Measurements from ENCODE around the gene AKNA. TPM values are rescaled to one million over a fixed set of nuclear protein-coding genes. Genes with fewer than 3 reads are reported as not detected.

AKNA gene
- total RNA-seq, 2 donors from 2014 or later, result 7.3 to 11.9 TPM

DNA sequence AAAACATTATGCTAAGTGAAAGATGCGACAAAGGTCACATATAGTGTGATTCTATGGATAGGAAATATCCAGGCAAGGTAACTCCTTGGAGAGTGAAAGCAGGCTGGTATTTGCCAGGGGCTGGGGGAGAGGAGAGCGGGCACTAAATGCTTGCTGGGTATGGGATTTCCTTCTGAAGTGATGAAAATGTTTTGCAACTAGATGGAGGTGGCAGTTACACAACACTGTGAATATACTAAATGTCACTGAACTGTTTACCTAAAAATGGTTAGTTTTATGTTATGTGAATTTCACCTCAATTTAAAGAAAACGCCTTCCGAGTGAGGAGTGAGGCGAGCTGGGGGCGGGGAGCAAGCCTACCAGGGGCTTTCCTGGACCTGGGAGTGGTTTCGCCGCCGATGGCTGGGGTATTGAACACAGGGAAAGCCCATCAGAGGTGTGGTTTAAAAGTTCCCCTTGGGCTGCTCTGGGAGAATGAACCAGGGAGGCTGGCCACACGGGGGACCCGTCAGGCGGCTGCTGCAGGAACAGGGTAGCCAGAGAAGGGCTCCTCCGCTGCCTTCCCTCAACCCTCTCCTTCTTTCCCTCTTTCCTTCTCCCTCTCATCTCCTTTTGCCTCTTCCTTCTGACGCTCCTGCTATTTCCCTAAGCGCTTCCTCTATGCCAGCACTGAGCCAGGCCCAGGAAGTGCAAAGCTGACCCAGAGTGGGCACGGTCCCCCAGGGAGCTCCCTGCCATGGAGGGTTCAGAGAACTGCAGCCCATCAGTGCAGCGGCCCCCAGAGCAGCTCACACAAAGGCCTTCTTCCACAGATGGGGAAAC lies 4.9 kb downstream of the AKNA start:
- peaks cover 7% of the 10 kb centered on the region for H3K4me1 ChIP-seq
- DNase-seq (no peak), ATAC-seq (no peak)
- H3K36me3 ChIP-seq (replicated peaks in 1 of 2; ENCODE audit: insufficient read depth in 1 of 2, low read depth in 2 of 2), result no peaks in the 10 kb centered on the region
- 68 to 73% methylated on average over 15 to 17 of the region's 17 CpGs for WGBS, 2 donors
- no peak overlapping the region for H3K4me3 ChIP-seq
- TF ChIP-seq POLR2A (IDR thresholded peaks at IDR 0.05), result no peak
- TF ChIP-seq, protein P1, sequence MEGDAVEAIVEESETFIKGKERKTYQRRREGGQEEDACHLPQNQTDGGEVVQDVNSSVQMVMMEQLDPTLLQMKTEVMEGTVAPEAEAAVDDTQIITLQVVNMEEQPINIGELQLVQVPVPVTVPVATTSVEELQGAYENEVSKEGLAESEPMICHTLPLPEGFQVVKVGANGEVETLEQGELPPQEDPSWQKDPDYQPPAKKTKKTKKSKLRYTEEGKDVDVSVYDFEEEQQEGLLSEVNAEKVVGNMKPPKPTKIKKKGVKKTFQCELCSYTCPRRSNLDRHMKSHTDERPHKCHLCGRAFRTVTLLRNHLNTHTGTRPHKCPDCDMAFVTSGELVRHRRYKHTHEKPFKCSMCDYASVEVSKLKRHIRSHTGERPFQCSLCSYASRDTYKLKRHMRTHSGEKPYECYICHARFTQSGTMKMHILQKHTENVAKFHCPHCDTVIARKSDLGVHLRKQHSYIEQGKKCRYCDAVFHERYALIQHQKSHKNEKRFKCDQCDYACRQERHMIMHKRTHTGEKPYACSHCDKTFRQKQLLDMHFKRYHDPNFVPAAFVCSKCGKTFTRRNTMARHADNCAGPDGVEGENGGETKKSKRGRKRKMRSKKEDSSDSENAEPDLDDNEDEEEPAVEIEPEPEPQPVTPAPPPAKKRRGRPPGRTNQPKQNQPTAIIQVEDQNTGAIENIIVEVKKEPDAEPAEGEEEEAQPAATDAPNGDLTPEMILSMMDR (IDR thresholded peaks at IDR 0.05), result no peak
- intact Hi-C loops (cut with DNase I), result no loop called here
- H3K9me3 ChIP-seq, result no peaks in the 10 kb centered on the region
- H3K27me3 ChIP-seq, result no peaks in the 10 kb centered on the region
- H3K27ac ChIP-seq, result peak overlapping the region in 2 of 4 donors; percentile 18 to 36

DNA sequence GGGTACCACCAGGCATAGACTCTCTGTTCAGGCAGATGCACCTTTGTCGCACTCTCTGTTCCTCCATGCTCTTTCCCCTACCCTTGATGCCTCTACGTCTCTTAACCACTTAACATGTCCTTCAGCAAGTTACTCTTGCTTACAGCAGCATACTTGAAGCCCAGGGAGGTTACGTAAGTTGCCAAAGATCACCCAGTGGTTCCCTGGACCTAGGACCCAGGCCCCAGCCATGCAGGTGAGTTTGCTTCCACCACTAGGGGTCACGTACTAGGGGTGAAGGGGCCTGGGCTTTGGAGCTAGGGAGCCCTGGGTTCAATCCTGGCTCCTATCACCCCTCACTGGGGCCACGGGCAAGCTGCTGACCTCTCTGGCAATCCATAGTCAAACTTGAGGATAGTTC lies 8.9 kb downstream of the AKNA start:
- intact Hi-C loops (cut with DNase I), result no loop called here

DNA sequence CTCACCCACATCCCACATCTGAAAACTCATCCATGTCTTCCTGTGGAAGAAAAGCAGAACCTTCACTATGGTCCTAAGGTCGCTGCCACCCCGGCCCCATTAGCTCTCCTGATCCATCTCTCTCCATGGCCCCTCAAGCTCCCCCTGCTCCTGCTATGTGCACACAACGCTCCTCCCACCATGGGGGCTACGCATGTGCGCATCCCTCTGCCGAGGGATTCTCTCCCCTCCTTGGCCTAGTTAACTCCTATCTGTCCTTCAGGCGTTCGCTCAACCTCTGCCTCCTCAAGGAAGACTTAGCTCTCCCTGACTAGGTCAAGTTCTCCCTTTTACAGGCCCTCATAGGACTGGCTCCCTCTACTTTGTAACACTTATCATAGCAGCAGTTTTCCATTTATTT lies 9.8 kb downstream of the AKNA start:
- TF ChIP-seq, protein P1 (IDR thresholded peaks at IDR 0.05), result no peak
- no peak for TF ChIP-seq POLR2A (IDR thresholded peaks at IDR 0.05)
- H3K36me3 ChIP-seq (replicated peaks in 1 of 2; ENCODE audit: insufficient read depth in 1 of 2, low read depth in 2 of 2), result peaks cover 0 to 4% of the 10 kb centered on the region in 2 donors
- no peak for ATAC-seq
- H3K4me3 ChIP-seq, result no peak overlapping the region
- peak in 1 of 4 donors; percentile 2 for DNase-seq
- 89 to 95% methylated on average over 8 of the region's 8 CpGs for WGBS, 2 donors
- H3K4me1 ChIP-seq, result no peaks in the 10 kb centered on the region
- H3K27ac ChIP-seq, result no peak overlapping the region
- intact Hi-C loops (cut with DNase I), result no loop called here
- H3K27me3 ChIP-seq, result no peaks in the 10 kb centered on the region
- no peaks in the 10 kb centered on the region for H3K9me3 ChIP-seq

More for the DNA sequence above, 8.9 kb downstream of the AKNA start:
- 90 to 97% methylated on average over 3 to 5 of the region's 5 CpGs for WGBS, 2 donors
- H3K4me3 ChIP-seq, result no peak overlapping the region
- no peaks in the 10 kb centered on the region for H3K27me3 ChIP-seq
- TF ChIP-seq POLR2A (IDR thresholded peaks at IDR 0.05), result no peak
- TF ChIP-seq, protein P1 (IDR thresholded peaks at IDR 0.05), result no peak
- no peaks in the 10 kb centered on the region for H3K9me3 ChIP-seq
- peaks cover 0 to 4% of the 10 kb centered on the region in 2 donors for H3K36me3 ChIP-seq (replicated peaks in 1 of 2; ENCODE audit: insufficient read depth in 1 of 2, low read depth in 2 of 2)
- no peaks in the 10 kb centered on the region for H3K4me1 ChIP-seq
- DNase-seq, result peak in 1 of 4 donors; percentile 4
- H3K27ac ChIP-seq, result no peak overlapping the region
- ATAC-seq, result no peak

DNA sequence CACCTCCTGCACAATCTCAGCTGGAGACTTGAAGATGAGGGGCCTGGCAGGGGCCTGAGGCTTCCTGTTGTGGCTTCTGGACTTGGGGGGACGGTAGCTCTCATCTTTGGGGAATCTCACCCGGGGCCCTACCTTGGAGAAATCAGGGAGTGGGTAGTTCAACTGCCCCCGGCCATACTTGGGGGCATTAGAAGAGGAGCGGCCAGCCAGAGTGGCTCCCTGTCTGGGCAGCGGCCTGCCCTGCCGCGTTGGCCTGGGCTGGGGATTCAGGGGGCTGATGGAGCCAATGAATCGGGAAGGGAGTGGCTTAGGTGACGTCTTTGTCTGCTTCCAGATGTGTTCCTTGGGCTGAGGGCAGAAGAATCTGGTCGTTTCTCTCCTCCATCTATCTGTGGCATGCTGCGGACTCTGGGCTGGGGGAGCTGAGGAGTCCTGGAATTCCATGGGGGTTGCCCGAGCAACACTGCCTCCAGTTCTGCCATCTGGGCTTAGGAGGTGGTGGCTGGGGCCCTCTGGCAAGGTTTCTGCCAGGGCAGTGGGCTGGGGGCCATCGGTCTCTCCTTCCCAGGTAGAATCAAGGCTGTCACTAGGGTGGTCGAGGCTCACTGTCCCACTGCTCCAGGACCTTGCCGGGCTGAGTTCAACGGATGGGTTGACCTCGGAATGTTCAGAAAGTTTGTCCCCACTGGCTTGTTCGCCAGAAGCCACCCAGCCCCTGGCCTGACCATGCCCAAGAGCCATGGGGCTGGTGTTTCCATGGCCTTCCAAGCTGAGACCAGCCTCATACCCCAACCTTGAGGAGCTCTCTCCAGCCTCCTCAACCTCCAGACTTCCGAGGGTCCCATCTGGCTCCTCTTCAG lies 11.0 kb downstream of the AKNA start:
- ATAC-seq, result no peak
- no peaks in the 10 kb centered on the region for H3K27me3 ChIP-seq
- peaks cover 0 to 4% of the 10 kb centered on the region in 2 donors for H3K36me3 ChIP-seq (replicated peaks in 1 of 2; ENCODE audit: insufficient read depth in 1 of 2, low read depth in 2 of 2)
- H3K9me3 ChIP-seq, result no peaks in the 10 kb centered on the region
- intact Hi-C loops (cut with DNase I), result no loop called here
- DNase-seq, result no peak
- no peak for TF ChIP-seq POLR2A (IDR thresholded peaks at IDR 0.05)
- TF ChIP-seq, protein P1 (IDR thresholded peaks at IDR 0.05), result no peak
- H3K27ac ChIP-seq, result no peak overlapping the region
- H3K4me1 ChIP-seq, result no peaks in the 10 kb centered on the region
- H3K4me3 ChIP-seq, result no peak overlapping the region
- 78 to 91% methylated on average over 5 to 18 of the region's 19 CpGs for WGBS, 2 donors
